D341Med (cell line): ENCODE measurements around the gene NIBAN1.
A peak's percentile ranks its signal among the peaks of the same experiment; 100 is the strongest.
"Not testable (repeated sequence)": the region's sequence is repeated elsewhere in the genome, so short reads cannot be mapped to it uniquely, and the experiment has no call there.

ENCODE experiments used
- DNase-seq: peaks from one replicate; pipeline ENCODE4 v3.0.0; 2012; ENCODE audit warnings: low spot score

The NIBAN1 gene

DNA sequence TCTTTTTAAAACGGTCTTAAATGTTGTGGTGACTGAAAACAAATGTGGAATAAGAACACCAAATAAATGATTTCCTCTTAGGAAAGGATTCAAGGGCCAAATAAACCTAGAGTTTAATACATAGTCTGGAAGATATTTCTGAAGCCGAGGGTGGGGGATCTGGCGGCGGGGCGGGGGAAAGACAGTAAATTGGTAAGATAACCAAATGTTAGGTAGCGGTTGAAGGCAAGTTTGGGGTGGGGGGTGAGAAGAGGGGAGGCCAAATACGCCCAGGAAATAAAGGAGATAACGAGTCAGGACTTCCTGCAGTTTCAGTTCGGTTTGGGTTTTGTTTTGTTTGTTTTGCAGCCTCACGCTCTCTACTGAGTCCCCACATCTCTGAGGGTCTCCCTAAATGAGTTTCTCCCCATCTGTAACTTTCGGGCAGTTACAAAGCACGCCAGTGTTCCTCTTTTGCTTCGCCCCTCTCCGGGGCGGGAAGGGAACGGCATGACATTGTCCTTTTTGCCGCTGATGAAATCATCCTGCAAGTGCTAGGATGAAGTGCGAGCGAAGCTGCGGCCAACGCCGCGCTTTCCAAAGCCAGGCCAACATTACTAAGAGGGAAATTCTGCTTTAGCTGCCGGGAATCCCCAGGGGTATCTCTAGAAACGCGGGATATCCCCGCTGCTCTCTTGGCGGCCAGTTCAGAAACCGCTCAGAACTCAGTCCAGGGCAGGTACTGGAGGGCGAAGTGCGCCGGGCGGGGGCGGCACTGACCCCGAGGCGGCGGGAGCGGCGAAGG is 844 bp downstream of the NIBAN1 start:
- no peak for DNase-seq

DNA sequence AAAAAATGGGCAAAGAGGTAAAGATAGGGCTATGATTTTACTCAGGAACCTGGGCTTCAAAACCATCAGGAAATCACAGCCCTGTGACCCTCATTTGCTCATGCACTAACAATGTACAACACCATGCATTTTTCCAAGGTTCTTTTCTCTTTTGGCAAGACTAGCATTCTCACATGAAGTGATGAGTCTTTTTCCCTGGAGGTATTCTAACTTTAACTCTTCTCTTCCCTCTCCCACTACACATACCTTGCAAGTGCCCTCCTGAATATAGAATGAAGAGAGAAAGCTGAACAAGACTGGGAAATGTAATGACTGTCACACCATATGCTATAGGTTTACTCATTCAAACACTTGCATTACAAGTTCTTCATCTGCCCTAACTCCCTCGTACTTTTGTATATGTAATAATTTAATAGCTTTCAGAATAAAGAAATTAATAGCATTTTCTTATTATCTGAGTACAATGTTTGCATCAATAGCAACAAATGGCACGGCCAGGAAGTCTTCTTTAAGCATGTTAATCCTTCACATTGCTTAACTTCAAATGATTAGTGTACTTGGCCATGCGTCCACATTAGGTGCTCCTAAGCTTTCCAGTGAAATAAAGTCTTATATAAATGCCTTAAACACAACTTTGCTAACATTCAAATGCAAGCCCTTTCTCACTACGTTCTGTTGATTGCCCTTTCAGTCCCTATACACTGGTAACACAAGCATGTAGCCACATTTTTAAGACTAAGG is 1.8 kb downstream of the NIBAN1 start:
- no peak for DNase-seq

DNA sequence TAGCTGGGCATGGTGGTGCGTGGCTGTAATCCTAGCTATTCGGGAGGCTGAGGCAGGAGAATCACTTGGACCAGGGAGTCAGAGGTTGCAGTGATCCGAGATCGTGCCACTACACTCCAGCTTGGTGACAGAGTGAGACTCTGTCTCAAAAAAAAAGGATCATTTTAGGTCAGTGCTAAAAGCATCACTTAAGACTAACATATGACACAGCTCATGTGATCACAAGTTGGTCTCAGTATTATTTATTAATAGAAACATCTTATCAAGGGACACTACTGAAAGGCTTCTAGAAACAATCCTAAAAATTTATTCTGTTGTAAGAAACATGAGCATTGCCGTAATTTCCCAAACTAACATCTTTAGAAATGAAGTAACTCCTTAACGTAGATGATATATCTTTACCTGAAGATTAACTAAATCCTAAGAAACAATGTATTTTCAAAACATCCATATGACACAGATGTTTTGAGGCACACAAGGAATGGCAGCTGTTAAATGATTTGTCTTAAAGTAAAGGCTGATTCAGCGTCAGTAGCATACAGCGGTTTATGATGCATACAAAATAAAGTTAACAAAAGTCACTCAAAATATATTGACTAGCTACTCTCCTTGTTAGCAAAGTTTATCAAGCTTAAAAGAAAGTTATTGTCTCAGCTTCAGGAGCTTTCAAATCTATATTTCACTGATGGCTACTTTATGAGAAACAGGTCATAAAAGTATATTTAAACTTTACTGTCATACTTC is 2.6 kb downstream of the NIBAN1 start:
- no peak for DNase-seq

DNA sequence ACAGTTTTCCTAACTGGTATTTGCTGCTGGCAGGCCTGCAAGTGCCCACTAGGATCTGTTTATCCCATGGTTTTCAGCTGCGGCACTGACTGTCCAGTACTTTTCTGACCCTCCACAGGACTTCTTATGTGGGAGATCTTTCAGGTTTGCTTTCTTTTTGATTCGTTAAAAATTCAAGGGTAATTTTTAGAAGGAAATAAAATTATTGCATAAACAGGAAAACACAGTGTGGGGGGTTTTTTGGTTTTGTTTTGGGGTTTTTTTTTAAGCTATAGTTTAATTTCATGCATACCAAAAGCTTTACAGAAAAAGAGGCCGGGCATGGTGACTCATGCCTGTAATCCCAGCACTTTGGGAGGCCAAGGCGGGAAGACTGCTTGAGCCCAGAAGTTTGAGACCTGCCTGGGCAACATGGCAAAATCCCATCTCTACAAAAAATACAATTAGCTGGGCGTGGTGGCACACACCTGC is 3.6 kb downstream of the NIBAN1 start:
- no peak for DNase-seq

DNA sequence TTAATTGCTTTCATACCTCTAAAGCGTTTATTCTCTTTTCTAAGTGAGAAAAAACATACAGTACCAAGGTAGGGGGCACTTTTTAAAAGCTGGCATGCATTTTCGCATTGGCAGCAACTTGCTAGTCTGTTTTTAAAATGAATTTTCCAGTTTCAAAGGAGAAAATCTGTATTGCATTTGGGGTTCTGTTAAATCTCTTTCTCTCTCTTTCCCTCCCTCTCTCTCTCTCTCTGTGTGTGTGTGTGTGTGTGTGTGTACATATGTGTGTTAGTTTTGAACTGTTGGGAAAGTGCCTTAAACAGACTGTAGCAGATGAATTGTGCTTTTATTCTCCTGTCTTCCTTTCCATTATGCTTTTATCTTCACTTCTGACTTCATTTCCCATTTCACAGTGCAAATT is 7.3 kb downstream of the NIBAN1 start:
- DNase-seq, result no peak

DNA sequence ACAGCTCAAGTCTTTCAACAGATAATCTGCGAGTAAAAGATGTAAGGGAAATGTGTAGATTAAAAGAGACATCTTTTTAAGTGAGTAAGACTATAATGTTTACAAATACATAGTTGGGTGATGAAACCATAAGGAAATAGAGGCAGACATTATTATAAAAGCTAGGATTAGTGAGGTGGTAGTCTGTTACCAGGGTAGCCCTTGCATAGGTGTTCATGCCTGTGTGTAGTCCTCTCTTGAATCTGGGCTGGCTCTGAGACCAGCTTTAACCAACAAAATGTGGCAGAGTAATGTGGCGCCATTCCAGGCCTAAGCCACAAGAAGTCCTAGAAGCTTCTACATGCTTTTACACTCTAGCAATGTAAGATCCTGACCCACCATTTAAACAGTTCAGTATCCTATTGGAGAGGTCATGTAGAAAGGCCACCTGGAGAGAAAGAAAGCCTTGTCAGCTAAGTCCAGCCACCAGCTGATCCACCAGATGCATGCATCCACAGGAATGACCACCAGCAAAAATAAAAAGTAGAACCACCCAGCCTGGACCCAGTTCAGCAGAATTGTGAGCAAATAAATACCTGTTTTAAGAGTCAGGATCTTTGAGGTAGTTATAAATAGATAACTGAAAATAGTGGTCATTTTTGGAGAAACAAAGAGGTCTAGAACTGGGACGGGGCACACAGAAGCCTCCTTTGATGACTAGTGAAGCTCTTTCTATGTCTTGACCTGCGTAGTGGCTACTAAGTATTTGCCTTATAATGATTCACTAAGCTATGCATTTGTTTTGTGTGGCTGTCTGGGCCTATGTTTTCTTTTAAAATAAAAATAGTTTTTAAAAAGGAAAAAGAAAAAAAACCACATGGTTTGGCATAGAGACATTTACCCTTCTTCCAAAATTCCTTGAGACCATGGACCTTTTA is 8.1 kb downstream of the NIBAN1 start:
- DNase-seq, result no peak

DNA sequence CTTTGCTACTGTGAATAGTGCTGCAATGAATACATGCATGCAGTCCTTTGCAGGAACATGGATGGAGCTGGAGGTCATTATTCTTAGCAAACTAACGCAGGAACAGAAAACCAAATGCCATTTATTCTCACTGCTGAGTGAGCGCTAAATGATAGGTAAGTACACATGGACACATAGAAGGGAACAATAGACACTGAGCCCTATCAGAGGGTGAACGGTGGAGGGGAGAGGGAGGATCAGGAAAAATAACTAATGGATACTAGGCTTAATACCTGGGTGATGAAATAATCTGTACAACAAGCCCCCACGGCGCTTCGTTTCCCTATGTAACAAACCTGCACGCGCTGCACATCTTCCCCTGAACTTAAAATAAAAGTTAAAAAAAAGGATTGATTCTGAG is 8.9 kb downstream of the NIBAN1 start:
- DNase-seq, result no peak

DNA sequence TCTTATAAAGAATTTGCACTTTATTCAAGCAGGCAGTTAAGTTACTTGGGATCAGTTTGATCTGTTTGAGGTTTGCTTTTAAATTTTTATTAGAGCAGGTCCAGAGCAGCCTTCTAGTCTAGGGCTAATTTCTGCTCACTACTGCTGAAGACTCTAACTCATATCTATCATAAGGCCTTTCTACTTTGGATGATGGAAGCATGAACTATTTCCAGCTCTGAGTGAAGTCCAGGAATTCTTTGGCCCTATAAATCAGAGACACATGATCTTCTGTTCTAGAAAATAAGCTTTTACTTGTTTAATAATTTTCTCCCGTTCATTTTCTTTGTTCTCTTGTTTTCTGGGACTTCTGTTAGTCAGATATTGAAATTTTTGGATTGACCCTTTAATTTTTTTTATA is 14.7 kb downstream of the NIBAN1 start:
- no peak for DNase-seq

DNA sequence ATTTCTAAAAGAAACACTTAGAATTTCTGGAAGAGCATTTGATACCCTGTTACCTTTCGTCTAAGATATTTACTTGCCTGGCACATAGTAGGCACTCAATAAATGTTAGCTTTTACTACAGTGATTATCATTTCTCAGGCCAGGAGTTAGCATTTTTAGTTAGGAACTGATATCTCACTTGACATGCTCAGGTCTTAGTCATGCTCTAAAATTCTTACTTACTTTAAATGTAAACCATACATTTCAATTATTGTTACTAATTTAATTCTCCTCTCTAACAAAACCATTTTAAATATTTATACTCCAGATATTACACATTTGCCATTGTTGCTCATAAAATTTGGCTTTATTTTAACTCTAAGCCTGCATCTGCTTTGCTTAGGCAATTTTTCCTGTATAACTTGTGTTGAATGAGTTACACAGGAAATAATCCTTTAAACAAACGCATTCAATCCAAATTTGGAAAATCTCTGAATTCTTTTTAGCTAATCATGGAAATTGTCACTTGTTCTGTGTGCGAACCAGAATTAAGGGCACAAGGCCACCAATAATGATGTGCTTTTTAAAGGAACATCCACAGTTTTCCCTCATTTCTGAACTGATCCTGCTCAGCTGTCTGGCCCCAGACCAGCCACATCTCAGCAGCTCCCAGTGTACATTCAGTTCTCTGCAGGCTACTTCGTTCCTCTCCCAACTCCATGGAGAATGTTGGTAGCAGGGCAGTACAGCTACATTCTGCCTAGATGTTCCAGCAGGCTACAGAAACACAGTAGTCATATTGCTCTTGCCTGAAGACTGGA is 15.6 kb downstream of the NIBAN1 start:
- DNase-seq, result no peak

DNA sequence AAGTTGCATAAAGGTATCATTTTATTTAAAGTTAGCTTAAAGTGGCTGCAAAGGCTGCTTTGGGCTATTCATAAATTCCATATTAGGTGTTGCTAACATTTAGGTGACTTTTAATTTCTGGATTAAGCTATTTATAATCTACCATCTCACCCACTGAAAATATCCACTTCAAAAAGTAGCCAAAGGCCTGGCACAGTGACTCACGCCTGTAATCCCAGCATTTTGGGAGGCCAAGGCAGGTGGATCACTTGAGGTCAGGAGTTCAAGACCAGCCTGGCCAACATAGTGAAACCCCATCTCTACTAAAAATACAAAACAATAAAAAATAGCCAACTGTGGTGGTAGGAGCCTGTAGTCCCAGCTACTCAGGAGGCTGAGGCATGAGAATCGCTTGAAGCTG is 16.4 kb downstream of the NIBAN1 start:
- not testable (repeated sequence) for DNase-seq

DNA sequence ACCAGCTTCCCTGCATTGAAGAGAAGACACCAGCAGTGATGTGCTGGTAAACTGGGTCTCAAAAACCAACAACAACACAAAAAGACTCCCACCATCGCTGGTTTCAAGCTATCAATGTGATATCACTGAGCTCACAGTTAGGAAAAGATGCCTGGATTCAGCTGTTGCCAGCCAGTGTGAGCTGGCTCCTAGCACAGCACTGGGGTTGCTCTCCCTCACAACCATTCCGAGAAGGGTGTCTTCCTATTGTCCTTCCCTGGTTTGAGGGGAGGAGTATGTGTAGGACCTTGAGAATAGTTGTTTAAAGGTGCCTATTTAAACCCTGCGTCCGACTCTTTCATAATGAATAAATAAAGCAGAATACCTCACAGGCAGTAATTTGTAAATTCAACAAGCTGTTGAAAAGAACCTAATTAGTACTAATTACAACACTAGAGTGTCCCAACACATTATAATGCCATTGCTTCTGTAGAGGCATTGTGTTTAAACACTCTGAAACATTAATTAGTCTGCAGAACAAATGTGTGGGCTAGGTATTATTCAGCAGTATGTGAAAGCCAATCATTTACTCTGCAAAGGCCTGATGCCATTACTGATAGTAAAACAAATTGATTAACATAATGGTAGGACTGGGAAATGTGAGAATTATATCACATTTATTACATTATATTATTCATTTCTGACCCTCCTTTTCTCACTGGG is 17.2 kb downstream of the NIBAN1 start:
- no peak for DNase-seq

DNA sequence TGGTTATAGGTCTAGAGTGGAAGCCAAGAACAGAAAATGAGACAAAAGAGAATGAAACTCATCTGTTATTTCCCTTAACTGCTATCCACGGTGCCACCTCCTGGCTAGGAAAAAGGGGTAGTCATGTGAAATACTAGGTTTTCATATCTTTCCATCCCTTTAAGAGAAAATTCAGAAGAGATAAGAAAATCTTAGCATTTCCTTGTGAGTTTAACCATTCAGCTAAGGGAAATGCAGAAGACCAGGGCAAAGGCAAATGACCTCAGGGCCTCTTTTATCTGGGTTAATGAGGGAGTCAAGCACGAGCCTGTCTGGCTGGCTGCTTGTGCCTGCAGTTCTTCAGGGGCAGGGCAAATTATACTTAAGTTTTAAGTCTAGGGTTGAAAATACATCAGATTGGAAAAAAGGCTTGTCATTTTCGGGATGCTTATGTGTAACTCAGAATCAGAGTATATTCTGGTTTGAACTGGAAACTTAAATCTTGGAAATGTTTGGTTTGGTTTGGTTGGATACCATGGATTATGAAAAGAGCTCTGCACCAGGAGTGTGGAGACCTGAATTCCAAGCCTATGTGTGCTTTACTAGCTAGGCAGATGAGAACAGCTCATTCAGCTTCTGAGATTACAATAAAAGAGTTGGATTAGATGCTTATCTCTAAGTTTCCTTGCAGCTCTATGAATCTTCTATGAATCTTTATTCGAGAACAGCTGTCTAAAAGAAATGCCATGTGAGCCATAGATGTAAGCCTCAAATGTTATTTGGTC is 19.9 kb downstream of the NIBAN1 start:
- no peak for DNase-seq

DNA sequence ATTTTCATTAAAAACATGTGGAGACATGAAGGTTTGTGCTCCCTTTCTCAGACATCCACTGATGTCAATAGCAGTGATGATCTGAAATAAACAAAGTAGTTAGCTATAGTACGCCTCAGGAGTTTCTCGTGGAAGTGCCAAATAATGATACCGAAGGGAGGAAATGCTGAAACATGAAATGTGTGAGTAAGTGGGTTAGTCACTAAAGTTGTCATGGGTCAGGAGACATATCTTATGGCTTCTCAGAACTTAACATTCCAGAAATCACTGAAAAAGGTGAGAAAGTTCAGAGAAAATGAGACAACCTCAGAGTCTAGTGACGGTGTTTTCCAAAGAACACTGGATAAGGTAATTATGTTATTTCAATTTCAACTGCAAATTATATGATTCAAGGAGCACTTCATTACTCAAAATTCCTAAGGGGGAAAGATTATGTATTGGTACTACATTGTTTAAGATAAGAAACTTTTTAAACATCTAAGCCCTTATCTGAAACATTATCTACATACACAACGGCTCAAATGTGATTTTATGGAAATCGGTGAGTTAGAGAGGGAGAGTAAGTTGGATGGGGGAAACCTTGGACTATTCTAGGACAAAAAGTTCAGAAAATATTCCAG is 20.6 kb downstream of the NIBAN1 start:
- DNase-seq, result no peak

DNA sequence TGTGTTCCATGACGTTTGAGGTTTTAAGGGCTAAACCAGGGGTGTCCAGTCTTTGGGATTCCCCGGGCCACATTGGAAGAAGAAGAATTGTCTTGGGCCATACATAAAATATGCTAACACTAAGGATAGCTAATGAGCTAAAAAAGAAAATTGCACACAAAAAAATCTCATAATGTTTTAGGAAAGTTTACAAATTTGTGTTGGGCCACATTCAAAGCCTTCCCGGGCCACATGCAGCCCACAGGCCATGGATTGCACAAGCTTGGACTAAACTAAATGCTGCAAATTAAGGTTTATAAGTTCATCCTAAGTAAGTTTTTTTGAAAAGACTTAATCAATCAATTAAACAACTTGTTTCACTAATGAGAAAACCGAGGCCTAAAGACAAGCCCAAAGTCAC is 21.9 kb downstream of the NIBAN1 start:
- DNase-seq, result no peak

DNA sequence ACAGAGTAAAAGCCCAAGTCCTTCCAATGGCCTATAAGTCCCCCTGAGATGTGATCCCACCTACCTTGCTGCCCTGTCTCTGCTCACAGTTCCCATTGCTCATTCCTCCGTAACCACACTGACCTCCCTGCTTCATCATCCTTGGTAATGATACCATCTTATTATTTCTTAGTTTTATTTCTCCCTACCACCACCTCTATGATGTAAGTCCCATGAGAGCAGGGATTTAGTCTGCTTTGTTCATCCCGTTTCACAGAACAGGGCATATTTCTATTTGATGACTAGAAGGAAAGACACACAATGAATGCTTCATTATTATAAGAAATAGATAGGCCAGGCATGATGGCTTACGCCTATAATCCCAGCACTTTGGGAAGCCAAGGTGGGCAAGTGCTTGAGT is 22.5 kb downstream of the NIBAN1 start:
- DNase-seq, result no peak

DNA sequence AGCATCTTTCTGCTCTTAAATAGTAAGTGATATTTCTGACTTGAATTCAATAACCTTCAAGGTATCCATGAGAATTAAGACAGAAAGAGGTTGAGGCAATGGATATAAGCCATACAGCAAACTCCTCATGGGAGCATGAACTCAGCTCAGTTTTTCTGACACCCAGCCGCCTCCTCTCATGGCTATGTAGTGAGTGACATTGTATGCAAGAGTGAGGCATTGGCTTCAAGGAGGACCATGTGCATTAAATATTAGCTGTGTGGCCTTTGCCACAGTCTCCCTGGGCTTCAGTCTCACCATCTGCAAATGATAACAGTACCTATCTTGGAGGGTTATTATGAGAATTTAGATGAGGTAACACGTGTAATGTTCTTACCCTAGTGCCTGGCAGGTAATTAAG is 23.4 kb downstream of the NIBAN1 start:
- DNase-seq, result no peak

DNA sequence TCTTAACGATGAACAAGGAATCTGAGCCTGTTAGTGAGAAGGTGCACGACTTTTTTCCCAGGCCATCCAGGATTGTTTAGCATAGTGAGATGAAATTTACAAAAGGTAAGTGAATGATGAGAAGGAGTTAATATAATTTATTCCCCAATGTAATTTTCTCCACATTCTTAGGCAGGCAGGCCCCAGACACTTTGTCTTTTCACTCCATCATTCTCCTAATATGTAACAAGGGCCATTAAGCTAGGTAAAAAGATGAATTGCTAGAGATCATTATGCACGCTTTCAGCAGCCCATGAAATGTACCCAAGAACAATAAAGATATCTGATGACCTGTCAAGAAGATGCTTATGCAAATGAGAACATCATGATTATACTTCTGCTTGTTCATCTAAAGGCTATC is 24.1 kb downstream of the NIBAN1 start:
- DNase-seq, result no peak

DNA sequence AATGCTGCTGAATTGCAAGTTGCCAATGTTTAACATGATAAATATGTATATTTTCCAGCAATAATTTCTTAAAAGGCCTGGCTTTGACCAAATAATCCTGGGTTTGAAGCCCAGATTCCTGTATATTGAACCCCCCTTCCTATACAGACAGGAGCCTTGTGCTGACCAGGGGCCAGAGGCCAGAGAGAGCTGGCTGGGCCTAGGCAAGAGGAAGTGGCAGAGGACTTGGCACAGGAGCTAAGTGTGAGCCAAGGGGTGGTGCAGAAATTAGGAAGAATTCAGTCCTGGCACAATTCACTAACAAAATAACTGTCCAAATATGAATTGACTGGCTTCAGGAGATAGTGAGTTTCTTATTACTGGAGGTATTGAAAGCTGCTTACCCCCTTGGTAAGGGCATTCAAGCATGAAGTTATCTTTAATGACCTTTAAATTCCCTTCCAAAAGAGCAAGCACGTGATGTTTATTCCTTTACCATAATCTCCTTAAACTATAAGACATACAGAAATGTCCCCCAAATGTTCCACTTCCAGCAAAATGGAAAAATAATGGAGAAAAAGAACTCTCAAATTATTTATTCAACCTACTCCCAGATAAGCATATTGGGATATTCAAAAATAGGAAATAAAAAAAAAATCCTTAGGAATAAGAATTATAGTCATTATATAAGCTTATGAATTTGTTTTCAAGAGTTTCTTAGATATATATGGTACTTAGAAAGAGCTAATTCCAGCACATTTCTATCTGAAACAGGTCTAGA is 26.6 kb downstream of the NIBAN1 start:
- DNase-seq, result peak; percentile 36
